ENCODE data around the gene GPHB5.
"Not testable (repeated sequence)": the region's sequence is repeated elsewhere in the genome, so short reads cannot be mapped to it uniquely, and the experiment has no call there.

GPHB5 gene, protein sequence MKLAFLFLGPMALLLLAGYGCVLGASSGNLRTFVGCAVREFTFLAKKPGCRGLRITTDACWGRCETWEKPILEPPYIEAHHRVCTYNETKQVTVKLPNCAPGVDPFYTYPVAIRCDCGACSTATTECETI

GRCh38 chr14:63318835-63319234 lies at the start of gene GPHB5:
Gene GPHB5 (minus strand): TSS chr14:63318935. CDS start chr14:63317849, 1,086 bp downstream.
- DNase-seq (ENCODE audit: low read depth in 2 of 2), result no peak

DNA sequence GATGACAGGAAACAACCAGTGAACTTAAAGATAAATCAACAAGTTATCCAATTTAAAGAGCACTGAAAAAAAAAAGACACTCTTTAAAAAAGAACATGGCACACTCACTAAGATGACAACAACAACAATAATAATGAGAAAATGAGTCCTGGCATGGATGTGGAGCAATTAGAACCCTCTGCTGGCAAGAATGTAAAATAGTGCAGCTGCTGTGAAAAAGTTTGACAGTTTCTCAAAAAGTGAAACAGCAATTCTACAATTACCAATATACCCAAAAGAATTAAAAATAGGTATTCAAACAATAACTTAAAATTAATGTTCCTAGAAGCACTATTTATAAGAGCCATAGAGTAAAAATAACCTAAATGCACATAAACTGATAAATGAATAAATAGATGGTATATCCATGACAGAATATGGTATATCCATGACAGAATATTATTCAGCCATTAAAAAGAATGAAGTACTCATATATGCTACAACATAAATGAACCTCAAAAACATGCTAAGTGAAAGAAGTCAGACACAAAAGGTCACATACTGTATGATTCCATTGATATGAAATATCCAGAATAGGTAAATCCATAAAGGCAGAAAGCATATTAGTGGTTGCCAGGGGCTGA lies 49.1 kb upstream of the GPHB5 start:
- no peak for DNase-seq (ENCODE audit: low read depth in 2 of 2)

DNA sequence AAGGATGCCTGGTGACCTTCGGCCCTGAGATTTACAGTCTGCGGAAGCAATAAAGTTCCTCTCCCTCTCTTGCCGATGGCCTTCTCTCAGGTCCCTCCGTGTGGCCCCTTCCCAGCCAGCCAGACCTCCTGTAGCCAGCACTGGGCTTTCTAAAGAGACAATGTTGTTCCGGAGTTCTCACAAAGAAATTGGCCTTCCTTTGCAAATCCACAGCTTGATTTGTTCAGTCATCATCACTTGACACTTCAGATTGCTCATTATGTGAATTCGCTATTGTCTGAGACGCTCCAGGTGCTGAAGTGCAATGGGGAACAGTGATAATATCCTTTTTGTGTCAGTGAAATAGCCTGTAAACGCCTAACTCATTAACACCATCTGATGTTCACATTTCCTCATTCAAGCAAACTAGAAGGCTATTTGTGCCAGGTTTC lies 43.7 kb upstream of the GPHB5 start:
- DNase-seq (ENCODE audit: low read depth in 2 of 2), result no peak

DNA sequence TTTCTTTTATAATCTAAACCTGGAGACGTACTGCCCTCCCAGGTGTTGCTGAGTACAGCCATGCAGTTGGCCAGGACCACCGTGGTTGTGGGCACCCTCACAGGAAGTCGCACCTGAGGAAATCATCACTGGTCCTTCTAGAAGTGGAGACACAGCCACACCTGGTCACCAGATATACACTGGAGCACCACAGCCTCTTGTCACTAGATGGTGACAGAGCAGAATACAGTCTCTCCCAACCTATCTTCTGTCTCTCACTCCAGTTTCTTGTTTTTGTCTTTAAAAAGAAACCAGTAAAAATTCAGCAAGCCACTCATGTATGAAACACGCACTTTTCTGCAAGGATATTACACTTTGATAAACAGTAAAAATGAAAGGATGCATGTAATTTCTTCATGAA lies 43.1 kb upstream of the GPHB5 start:
- DNase-seq (ENCODE audit: low read depth in 2 of 2), result no peak

DNA sequence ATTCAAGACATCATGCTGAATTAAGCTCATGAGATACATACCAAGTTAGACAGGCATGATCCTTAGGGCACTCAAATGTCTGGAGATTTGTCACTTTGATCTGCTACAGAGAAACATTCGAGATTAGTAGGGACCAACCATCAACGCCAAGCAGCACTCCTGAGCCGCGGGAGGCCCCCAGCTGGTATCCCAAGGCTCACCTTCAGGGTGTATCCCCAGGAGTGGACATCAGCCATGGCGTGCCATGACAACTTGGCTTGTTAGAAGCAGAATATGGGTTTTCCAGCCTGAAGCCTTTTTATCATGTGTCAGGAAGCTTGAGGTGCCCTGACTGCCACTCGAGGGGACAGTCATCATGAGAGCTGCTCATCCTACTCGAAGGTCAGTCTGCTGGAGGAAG lies 39.1 kb upstream of the GPHB5 start:
- no peak for DNase-seq (ENCODE audit: low read depth in 2 of 2)

DNA sequence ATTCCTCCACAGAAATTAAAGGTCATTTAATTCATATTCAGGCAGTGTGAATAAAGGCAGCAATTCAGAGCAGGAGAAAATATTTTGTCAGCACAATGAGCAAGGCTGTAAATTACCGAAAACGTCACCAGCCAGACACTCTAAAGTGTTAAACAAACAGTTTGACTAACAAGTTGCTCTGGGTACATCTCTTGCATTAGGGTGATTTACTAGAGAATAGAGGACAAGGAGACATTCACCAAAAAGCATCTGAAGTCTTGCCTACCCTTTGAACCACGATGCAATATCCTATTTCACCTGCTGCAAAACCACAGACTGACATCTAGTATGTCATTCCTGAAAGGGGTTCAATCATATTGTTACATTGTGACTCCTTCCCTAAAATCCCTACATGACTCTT lies 27.1 kb upstream of the GPHB5 start:
- DNase-seq (ENCODE audit: low read depth in 2 of 2), result no peak

- DNase-seq (ENCODE audit: low read depth in 2 of 2), result no peak
Measured at GRCh38 chr14:63344336-63344735, 25.6 kb upstream of the GPHB5 start.

DNA sequence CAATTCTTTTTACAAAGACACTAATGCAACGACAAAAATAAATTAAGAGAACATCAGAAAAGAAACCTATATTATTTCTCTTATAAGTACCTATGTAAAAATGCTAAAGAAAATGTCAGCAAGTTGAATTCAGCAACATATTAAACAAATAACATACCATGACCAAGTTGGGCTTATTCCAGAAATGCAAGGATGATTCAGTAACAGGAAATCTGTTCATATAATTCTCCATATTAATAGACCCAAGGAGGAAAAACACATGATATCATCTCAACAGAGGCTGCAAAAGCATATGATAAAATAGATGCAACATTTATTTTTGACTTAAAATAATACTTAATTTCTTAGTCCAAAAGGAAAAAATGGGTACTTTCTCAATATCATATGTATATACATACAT lies 25.1 kb upstream of the GPHB5 start:
- DNase-seq (ENCODE audit: low read depth in 2 of 2), result peak; percentile 33 to 34

DNA sequence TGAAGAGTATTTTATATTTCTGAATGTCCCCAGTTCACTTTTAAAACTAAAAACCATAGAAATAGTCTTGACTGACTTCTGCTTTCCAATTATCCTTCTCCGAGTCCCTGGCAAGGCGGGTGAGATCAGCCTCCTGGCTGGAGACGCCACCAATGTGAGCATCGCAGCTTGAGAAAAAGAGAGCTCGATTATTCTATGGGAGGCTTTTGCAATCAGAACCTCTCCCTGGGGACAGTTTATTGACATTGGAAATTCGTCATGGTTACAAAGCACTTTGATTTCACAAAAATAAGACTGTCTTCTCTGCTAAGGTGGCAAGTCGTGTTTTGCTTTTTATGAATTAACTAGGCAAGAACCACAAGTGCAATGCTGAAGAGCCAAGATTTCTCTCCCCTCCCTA lies 23.6 kb upstream of the GPHB5 start:
- no peak for DNase-seq (ENCODE audit: low read depth in 2 of 2)

- DNase-seq (ENCODE audit: low read depth in 2 of 2), result no peak
Measured at GRCh38 chr14:63328787-63329737, 10.3 kb upstream of the GPHB5 start.

DNA sequence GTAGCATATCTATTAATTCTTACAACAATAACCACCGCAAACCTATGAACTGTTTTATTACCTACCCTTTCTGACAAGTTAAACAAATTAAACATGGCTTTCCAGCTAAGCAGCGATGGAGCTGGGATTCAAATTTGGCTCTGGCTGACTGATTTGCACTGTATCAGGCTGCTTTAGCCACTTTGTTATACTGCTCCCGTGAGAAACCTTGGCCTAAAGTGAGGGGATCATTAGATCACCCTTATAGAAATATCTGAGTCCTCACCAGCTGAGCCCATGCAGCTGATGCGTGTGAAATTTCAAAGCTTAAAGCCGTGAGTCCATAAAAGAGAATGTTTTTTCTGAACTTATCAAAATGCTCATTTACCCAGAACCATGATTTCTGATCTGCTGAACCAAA lies 8.1 kb upstream of the GPHB5 start:
- DNase-seq (ENCODE audit: low read depth in 2 of 2), result no peak

- no peak for DNase-seq (ENCODE audit: low read depth in 2 of 2)
Measured at GRCh38 chr14:63322897-63323573, 4.3 kb upstream of the GPHB5 start.

- no peak for DNase-seq (ENCODE audit: low read depth in 2 of 2)
Measured at GRCh38 chr14:63322472-63322871, 3.7 kb upstream of the GPHB5 start.

DNA sequence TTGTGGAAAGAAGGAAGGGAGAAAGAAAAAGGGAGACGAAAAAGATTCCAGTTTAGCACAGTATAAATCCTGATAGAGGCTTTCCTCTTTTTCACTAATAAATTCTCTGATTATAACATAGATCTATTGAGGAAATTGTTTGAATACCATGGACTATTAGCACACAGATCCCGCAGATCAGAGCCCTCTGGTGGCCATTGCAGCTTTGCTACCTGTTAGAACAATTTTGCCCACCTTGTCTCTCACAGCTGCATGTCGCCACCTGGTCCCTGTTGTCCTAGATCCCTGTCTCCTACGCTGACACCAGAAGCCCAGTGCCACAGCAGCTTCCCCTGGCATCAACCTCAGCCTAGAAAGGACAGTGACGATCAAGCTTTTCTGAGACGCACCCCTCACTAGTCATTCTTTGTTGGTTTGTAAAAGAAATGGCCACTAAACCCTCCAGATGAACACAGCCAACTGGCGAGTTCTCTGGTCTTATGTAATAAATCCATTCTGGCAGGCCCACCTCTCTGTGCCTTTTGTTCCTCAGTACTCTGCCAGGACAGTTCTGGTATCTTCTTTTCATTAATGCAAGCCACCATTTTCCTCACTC lies 9.9 kb downstream of the GPHB5 start:
- DNase-seq (ENCODE audit: low read depth in 2 of 2), result no peak

- not testable (repeated sequence) for DNase-seq (ENCODE audit: low read depth in 2 of 2)
Measured at GRCh38 chr14:63304429-63304828, 14.3 kb downstream of the GPHB5 start.

- no peak for DNase-seq (ENCODE audit: low read depth in 2 of 2)
Measured at GRCh38 chr14:63301891-63302534, 16.7 kb downstream of the GPHB5 start.

- no peak for DNase-seq (ENCODE audit: low read depth in 2 of 2)
Measured at GRCh38 chr14:63300854-63301253, 17.9 kb downstream of the GPHB5 start.

DNA sequence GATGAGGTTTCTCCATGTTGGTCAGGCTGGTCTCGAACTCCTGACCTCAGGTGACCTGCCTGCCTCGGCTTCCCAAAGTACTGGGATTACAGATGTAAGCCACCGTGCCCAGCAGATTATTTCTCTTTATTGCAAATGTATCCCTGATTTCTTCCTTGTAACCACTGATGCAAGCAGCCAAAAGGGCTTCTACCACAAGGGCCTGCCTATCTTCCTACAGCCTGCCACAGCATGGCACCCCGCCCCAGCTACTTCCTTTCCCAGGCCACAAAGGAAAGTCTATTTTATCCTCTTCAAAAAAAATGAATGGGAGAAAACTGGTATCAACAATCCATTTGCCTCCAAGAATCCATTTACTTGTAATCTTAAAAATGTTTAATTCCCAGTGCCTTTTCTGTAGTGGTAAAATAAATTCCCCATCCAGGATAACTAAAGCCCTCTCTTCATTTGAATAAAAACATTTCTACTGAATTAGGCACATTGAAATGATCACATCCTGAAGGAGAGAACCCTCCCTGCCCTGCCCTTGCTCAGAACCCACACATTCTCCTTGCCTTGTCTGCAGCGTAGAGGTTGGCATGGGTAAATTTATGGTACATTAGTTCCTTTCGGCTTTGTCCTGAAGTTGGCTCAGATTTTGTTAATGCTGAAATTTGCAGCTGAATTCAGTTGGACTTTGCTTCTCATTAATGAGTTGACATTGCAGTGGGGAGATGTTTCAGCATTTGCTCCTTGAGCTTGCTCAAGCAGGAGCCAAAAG lies 19.2 kb downstream of the GPHB5 start:
- no peak for DNase-seq (ENCODE audit: low read depth in 2 of 2)

- no peak for DNase-seq (ENCODE audit: low read depth in 2 of 2)
Measured at GRCh38 chr14:63297372-63298063, 21.2 kb downstream of the GPHB5 start.

DNA sequence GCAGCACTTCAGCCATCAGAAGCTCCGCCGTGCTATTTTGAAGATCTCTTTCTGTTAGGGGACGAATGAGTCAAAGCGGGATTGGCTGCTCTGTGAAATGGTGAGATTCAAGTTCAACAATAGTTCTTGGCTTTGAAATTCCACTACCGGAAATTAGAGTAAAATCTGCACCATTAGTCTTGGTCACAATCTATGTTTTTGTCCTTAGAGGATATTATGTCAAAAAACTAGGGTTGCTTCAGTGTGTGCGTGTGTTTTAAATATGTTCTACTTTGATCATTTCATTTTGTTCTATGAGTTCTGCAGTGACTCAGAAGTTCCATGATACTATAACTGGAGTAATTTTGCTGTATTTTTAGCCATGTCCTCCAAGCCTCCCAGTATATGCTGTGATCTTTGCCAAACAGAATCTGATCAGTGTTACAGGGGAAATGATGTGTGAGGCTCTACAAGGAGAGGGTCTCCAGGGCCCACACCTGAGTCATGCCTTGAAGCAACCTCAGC lies 22.6 kb downstream of the GPHB5 start:
- DNase-seq (ENCODE audit: low read depth in 2 of 2), result peak; percentile 6 to 12
